HG03108 (cell line): Measurements from ENCODE around the gene SHPK.

Experiments used
- ATAC-seq: cut with Tn5 transposase; IDR thresholded peaks from one replicate; pipeline ENCODE4 v1.9.1; 2021; ENCODE audit warnings: moderate library complexity; ENCODE audit not compliant: unreplicated experiment

SHPK gene

DNA sequence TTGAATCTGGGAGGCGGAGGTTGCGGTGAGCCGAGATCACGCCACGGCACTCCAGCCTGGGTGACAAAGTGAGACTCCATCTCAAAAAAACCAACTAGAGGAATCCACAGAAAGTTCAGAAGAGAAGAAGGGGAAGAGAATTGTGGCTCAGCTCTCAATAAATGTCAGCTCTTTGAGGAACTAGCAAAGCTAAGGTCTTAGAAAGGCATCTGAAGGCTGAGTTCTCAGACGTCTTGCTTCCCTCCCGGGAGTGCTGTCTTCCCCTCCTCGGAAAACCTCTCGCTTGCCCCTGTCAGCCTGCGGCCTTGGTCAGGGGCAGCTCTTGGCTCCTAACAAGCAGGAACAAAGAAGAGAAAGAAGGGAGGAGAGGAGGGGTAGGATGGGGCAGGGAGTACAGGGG is 5.3 kb downstream of the SHPK start:
- no peak for ATAC-seq

- ATAC-seq = no peak
These were observed 8.3 kb downstream of the SHPK start for GRCh38 chr17:3627769-3628167.

DNA sequence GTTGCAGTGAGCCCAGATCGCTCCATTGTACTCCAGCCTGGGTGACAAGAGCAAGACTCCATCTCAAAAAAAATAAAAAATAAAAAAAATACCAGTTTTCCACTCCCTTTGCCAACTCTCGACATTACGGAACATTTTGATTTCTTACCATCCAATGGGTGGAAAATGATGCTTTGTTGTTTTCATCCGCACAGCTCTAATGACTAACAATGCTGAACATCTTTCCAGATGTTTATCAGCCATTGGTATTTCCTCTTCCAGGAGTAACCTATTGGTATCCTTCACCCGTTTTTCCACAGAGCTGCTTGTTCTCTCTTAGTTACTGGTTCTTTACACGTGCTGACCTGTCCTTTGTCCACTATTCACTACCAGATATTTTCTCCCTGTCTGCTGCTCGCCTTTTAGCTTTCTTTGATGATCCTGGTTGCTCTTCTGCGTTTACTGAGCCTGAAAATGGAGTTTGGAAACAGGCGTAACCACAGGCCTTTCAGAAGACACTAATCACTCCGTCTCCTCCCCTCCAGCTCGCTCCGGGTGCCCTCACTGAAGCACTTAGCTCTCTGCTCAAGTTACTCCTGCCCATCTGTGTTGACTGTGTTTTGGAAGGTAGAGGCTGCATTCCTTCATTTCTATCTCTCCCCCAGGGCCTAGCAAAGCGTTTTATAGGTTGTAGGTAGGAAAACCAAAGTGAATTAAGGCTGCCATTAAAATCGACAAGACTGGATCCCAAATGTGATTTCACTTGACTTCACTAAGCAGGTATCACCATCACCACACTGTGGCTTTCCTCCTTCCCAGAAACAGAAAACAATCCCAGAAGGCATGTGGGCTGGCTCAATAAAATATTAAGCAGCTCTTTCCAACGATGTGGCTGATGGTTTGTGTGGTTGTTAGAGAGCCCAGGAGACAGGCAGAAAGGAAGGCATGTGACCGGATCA is 8.9 kb downstream of the SHPK start:
- no peak for ATAC-seq

GRCh38 chr17:3622977-3623594 is 13.0 kb downstream of the SHPK start:
- no peak for ATAC-seq

DNA sequence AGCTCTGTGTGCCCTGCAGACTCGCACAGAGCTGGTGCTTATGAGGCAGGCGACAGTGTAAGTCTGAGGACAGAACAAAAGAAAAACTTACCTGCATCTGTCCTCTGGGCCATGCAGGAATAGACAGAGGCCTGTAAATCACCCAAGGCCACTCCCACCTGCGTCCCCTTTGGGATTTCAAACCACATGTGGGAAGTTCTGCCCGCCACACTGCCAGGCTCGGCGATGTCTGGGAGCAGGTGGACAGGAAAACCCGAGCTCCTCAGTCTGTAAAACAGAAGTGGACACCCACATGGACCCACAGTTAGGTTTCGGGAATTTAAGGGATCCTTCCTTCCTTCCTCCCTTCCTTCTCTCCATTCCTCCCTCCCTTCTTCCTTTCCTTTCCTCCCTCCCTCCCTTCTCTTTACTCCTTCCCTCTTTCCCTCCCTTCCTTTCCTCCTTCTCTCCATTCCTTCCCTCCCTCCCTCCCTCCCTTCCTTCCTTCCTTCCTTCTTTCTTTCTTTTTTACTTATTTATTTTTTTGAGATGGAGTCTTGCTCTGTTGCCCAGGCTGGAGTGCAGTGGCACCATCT is 14.8 kb downstream of the SHPK start:
- ATAC-seq = no peak

GRCh38 chr17:3615160-3615870 is 20.7 kb downstream of the SHPK start:
- ATAC-seq = no peak

DNA sequence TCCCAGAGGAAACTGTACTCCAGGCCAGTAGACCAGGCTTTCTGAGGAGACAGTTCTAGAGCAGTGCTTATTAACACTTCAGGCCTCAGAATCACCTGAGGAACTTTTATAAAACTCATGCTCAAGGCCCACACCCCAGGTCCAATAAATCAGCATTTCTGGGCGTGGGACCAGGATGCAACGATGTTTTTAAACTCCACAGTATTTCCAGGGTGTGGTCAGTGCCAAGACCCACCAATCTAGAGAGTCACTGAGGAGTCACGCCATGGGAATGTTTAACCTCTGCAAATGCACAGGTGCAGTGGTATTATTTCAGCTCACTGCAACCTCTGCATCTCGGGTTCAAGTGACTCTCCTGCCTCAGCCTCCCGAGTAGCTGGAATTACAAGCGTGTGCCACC is 22.9 kb downstream of the SHPK start:
- no peak for ATAC-seq

DNA sequence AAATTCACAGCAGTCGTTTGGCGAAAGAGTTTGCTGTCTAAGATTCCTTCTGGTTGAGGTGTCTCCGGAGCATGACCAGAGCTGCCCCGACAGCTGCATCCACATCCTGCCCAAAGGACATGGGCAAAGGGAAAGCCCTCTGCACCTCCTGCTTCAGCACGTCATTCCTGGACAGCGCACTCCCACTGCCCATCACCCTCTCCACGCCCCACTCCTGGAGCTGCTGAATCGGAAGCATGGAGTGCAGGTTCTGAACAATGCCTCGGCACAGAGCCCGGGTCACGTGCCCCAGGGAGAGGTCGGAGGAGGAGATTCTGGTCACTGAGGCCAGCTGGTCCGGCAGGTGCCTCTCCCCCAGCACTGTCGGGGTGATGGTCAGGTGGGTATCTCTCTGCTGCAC is 25.5 kb downstream of the SHPK start:
- no peak for ATAC-seq

DNA sequence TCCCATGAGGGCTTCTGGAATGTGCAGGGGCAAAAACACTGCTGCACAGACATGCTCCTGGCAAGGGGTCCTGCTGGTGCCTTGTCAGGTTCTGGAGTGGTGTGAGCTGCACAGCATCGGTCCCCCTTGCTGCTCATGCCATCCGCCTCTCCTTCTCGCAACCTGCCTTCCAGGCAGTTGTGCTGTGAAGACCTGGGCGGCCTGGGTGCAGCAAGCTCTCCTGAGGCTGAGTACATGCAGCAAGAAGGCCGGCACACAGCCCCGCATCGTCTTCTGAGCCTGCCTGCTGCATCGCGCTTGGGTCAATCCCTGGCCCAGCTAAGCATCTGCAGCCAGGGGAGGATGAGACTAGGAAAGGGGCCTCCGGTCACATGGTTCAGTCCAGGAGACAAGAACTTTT is 26.4 kb downstream of the SHPK start:
- ATAC-seq = no peak

DNA sequence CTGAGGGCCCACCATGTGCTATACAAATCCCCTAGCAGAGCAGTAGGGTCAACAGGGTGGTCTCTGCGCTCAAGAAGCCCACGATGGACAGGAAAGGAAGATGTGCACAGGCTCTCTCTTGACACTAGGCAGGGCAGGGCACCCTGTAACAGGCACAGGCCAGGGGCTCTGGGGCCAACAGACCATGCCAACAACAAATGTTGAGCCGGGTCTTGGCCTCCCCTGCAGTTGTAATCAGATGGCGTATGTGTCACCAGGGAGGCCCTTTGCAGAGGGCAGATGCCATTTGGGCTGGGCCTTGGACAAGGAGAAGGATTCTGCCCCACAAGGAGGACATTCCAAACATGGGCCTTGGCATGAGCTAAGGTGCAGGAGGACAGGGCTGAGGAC is 32.2 kb downstream of the SHPK start:
- no peak for ATAC-seq

GRCh38 chr17:3603119-3603869 is 32.8 kb downstream of the SHPK start:
- no peak for ATAC-seq

DNA sequence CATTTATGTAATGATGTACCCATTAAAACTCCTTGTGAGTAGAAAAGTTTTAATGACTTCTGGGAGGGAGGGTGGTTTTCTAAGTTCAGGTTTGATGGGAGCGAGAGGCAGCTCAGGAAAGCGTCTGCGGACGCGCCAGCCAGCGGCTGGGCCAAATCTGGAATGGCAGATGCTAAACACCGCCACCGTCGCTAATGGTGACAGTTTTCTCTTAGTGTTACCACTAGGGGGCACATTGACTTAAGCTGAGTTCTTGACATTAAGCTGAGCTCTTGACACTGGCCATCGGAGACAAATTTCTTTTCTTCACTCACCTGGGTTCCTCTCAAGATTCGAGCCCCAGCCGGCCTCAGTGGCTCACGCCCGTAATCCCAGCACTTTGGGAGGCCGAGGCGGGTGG is 33.6 kb downstream of the SHPK start:
- ATAC-seq = no peak

GRCh38 chr17:3600529-3601205 is 35.4 kb downstream of the SHPK start:
- ATAC-seq = no peak

GRCh38 chr17:3598078-3598477 is 38.0 kb downstream of the SHPK start:
- ATAC-seq = no peak

DNA sequence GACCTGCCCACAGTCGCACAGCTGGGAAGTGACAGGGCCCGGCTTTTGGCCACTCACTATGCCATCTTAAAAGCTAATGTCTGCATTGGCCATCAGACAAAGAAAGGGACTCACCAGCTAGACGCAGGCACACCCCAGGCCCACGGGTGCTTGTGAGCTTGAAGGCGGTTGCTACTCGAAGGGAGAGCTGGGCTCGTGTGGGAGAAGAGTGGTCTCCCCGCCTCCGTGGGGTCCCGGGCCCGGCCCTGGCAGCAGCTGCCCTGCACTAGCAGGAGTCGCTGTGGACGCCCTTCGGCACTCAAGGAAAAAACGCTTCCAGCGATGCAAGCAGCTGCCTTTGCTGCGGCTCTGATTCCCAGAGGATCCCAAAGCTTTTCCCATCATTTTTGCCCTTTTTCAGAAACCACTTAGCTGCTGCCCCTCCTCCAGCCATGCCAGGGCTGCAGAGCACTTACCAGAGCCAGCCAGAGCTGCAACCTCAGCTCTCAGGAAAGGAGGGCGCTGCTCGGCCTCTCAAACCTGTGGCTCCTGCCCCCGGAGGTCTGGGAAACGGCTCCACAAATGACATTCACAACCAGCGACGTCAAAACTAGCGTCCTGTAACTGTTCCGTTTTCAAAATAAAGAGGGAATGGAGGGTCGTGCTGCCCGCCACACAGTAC is 39.1 kb downstream of the SHPK start:
- no peak for ATAC-seq

GRCh38 chr17:3594976-3595375 is 41.1 kb downstream of the SHPK start:
- no peak for ATAC-seq

DNA sequence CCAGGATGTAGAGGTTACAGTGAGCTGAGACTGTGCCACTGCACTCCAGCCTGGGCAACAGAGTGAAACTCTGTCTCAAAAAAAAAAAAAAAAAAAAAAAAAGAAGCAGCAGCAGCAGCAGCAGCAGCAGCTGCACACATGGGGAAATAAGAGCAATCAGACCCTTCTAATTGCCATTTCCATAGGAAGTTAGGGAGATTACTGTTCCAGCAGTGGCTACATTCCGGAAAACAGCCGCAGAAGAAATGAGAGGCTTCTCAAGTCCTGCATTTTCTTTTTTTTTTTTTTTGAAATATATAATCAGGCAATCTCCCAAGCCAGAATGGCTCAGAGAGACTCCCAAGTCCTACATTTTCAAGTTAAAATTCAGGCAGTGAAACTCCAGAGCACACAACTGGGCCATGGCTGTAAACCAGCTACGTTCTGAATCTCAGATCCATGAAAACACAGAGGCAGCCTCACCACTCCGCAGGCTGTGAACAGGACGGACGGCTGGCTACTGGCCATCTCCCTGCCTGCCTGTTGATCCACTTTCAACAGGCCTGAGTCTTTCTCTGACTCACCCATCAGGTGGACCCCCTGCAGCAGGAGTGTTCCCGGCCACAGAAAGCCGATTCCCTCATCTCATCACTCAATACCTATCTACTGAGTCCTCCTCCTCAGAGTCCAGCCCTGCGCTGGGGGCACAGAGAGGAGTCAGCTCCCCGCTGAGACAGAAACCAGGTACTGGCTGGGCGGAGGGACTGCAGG is 41.8 kb downstream of the SHPK start:
- no peak for ATAC-seq

DNA sequence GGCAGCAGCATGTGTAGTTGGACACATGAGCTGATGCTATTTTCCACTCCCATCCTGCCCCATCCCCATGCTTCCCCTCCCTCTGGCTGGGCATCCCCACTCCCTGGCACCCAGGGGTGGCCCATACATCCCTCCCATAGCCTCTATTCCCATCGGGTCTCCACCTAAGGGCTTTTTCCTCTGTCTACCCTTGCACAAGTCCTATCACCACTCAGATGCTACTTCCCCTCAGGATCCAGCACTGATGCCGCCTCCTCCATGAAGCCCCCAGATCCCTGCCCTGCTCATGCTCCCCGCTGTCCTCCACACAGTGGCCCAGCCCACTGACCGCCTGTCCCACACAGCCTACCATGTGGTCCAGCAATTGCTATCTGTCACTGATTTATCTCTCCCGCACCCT is 42.7 kb downstream of the SHPK start:
- no peak for ATAC-seq
